HG03442 (cell line): ENCODE data around the gene HCN3.
"Not testable (repeated sequence)": the region's sequence is repeated elsewhere in the genome, so short reads cannot be mapped to it uniquely, and the experiment has no call there.

Experiments used
- ATAC-seq: cut with Tn5 transposase; IDR thresholded peaks from one replicate; pipeline ENCODE4 v1.9.1; 2021; ENCODE audit warnings: mild to moderate bottlenecking, moderate library complexity; ENCODE audit not compliant: unreplicated experiment

The HCN3 gene

GRCh38 chr1:155282488-155283091, 5.3 kb downstream of the HCN3 start:
- no peak for ATAC-seq

DNA sequence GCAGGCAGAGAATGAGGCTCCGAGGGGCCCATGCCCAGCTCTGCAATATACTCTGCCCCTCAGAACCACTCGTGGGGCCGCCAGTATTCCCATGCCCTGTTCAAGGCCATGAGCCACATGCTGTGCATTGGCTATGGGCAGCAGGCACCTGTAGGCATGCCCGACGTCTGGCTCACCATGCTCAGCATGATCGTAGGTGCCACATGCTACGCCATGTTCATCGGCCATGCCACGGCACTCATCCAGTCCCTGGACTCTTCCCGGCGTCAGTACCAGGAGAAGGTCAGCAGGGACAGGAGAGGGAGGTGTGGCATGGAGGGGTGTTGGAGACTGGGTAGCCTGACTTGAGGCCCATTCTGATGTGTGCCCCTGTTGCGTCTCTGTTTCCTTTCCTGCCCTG, 7.2 kb downstream of the HCN3 start:
- no peak for ATAC-seq

GRCh38 chr1:155285063-155285462, 7.8 kb downstream of the HCN3 start:
- no peak for ATAC-seq

DNA sequence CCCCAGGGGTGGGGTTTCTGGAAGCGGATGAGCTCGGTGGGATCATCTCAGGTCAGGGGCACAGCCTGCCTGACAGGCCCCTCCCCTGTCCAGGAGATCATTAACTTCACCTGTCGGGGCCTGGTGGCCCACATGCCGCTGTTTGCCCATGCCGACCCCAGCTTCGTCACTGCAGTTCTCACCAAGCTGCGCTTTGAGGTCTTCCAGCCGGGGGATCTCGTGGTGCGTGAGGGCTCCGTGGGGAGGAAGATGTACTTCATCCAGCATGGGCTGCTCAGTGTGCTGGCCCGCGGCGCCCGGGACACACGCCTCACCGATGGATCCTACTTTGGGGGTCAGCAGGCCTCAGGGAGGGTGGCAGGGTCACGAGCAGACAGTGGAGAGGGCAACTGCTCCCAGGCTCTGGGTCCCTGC, 8.4 kb downstream of the HCN3 start:
- ATAC-seq, result no peak

GRCh38 chr1:155286544-155286943, 9.3 kb downstream of the HCN3 start:
- no peak for ATAC-seq

- ATAC-seq, result no peak
Observed at GRCh38 chr1:155287987-155288543, 10.8 kb downstream of the HCN3 start.

GRCh38 chr1:155291006-155291405, 13.7 kb downstream of the HCN3 start:
- ATAC-seq, result not testable (repeated sequence)

GRCh38 chr1:155293086-155293749, 16.0 kb downstream of the HCN3 start:
- no peak for ATAC-seq

DNA sequence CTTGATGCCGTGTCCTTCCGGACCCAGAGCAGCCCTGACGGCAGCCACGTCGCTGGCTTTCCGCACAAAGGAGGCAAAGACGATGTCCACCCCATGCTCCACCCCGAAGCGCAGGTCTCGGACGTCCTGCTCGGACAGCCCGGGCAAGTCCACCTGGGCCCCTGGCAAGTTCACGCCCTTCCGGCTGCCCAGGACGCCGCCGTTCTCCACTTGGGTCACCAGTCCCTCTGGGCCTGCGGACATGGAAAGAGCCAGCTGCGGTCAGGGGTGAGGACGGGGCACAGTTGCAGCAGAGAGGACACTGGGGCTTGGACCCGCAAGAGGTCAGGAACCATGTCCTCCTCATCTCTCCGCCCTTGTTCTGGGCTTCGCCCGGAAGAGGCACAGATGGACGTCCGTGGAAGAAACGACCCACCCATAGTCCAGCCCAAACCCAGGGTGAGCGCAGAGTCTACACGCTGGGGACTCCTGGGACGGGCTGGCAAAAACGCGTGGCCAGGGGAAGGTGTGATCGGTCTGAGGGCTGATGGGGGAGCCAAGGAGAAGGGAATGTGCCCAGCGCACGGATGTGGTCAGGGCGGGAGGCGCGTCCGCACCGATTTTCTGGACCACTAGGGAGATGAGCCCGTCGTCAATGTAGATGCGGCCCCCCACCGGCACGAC, 17.4 kb downstream of the HCN3 start:
- ATAC-seq, result no peak

GRCh38 chr1:155295183-155295941, 18.1 kb downstream of the HCN3 start:
- ATAC-seq, result no peak

DNA sequence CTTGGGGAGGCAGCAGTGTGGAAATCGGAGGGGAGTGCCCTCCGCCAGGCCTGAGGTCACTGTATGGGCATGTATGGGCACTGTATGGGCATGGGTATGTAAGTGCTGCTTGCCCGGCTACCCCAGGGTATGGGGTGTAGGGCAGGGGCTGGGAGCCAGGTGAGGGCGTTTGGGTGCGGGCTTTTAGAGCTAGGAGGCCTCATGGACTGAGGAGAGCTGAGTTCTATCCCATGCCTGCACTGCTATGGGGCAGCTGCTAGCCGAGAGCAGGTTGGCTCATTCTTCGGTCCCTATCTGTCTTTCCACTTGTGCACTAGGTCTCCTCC, 18.6 kb downstream of the HCN3 start:
- ATAC-seq, result no peak

DNA sequence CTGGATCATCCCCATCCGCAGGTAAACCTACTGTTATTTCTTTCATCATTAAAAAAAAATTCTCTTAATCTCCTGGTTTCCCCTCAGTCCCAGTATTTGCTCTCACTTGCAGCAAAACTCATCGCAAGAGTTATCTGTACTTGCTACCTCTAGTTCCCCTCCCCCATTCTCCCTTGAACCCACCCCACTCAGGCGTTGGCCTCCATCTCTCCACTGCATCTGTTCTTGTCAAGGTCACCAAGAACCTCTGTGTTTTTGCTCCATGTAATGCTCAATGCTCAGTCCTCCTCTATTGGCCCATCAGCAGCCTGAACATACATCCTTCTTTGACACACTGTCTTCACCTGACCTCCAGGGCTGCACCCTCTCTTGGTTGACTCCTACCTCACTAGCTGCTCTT, 19.4 kb downstream of the HCN3 start:
- ATAC-seq, result no peak

DNA sequence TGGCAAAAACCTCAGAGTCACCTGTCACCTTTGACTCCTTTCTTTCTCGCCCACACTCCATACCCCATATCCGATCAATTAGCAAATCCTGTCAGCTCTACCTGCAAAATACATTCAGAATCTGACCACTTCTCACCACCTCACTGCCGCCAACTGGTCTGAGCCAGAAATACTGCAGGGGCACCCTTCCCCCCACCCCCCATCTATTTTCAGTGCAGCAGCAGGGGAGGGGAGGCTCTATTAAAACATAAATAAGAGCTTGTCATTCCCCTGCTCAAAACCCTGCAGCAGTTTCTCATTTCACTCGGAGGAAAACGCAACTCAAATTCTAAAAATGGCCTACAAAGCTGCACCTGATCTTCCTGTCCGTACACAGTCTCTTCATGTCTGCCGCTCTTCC, 20.1 kb downstream of the HCN3 start:
- ATAC-seq, result no peak

- no peak for ATAC-seq
Observed at GRCh38 chr1:155300024-155300423, 22.8 kb downstream of the HCN3 start.

- no peak for ATAC-seq
Observed at GRCh38 chr1:155300553-155301329, 23.5 kb downstream of the HCN3 start.

- ATAC-seq, result no peak
Observed at GRCh38 chr1:155301342-155301841, 24.1 kb downstream of the HCN3 start, which contains the start of gene PKLR. Gene PKLR (minus strand): TSS chr1:155301438. CDS start chr1:155301395, 43 bp downstream.

- no peak for ATAC-seq
Observed at GRCh38 chr1:155304558-155305063, 27.3 kb downstream of the HCN3 start.

DNA sequence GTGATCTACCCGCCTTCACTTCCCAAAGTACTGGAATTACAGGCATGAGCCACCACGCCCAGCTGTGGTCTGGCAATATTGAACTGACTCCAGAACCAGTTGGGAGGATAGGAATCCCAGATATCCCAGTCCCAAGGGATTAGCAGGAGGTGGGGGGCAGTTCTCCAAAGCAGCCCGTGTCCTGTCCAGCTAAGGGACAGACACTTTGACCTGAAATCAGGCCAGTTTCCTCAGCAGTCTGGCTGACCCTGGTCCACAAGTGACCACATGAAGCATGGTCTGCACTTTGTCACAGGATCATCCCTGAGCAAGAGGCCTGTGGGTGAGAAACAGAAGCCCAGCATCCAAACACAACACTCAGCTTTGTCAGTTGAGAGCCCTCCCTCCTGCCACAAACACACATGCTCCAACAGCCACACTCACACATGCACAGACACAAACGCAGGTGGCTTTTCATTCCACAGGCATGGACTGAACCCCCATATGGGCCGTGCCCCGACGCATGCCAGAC, 28.7 kb downstream of the HCN3 start:
- ATAC-seq, result no peak

GRCh38 chr1:155307247-155307740, 30.0 kb downstream of the HCN3 start:
- ATAC-seq, result no peak
